ENCODE results near the gene UPF3A.

DNA sequence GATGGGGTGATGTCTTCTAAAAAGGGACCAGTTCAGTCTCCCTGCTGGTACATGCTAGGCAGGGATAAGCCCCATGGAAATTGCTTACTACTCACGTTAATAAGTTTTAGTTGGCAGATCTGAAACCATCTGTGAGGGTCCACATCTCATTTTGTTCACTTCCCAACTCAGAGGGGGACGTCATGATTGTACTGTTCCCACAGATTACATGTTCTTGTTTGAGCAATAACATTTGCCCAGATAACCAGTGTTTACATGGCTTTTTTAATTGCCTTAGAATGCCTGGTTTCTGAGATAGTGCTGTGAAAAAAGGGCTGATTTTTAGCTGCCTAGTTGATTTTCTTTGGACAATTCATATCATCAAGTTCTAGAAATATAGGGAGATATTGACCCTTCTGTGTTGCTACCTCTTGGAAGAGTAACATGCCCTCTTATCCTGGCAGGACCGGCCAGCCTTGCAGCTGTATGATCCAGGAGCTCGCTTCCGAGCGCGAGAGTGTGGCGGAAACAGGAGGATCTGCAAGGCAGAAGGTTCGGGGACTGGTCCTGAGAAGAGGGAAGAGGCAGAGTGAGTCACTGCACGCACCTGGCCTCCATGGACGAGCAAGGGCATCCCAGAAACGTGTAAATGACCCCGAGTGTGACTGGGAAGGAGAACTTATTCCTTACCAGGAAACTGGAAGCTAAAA lies 23.1 kb downstream of the UPF3A start:
- TF ChIP-seq, protein P1, sequence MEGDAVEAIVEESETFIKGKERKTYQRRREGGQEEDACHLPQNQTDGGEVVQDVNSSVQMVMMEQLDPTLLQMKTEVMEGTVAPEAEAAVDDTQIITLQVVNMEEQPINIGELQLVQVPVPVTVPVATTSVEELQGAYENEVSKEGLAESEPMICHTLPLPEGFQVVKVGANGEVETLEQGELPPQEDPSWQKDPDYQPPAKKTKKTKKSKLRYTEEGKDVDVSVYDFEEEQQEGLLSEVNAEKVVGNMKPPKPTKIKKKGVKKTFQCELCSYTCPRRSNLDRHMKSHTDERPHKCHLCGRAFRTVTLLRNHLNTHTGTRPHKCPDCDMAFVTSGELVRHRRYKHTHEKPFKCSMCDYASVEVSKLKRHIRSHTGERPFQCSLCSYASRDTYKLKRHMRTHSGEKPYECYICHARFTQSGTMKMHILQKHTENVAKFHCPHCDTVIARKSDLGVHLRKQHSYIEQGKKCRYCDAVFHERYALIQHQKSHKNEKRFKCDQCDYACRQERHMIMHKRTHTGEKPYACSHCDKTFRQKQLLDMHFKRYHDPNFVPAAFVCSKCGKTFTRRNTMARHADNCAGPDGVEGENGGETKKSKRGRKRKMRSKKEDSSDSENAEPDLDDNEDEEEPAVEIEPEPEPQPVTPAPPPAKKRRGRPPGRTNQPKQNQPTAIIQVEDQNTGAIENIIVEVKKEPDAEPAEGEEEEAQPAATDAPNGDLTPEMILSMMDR (conservative IDR thresholded peaks at IDR 0.05; ENCODE audit: low read depth, low read length) = no peak
- no peak for TF ChIP-seq SMC3 (IDR thresholded peaks at IDR 0.05; ENCODE audit: low read depth, low read length)
- TF ChIP-seq POLR2A (IDR thresholded peaks at IDR 0.05; ENCODE audit: low read depth, low read length) = no peak
- no peak for TF ChIP-seq RAD21 (IDR thresholded peaks at IDR 0.05; ENCODE audit: low read length)
- no peak for TF ChIP-seq RFX5 (IDR thresholded peaks at IDR 0.05; ENCODE audit: low read depth, low read length)
- TF ChIP-seq, protein P2, sequence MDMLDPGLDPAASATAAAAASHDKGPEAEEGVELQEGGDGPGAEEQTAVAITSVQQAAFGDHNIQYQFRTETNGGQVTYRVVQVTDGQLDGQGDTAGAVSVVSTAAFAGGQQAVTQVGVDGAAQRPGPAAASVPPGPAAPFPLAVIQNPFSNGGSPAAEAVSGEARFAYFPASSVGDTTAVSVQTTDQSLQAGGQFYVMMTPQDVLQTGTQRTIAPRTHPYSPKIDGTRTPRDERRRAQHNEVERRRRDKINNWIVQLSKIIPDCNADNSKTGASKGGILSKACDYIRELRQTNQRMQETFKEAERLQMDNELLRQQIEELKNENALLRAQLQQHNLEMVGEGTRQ (IDR thresholded peaks at IDR 0.05; ENCODE audit: low read depth, low read length) = no peak
- no peak for TF ChIP-seq FOS (IDR thresholded peaks at IDR 0.05; ENCODE audit: low read depth, low read length)
